GM12875 (cell line): ENCODE measurements around the gene HRG.

Experiments used
- H3K4me3 ChIP-seq: one replicate; pipeline ENCODE4 v1.5.1; 2011; ENCODE audit warnings: low read depth, low read length, control low read depth
- TF ChIP-seq, protein P1 (sequence below): IDR thresholded peaks from 2 replicates; pipeline ENCODE4 v1.5.1; 2011; ENCODE audit warnings: low read depth, mild to moderate bottlenecking, control low read depth, inconsistent platforms, low read length, moderate library complexity, borderline replicate concordance; ENCODE audit not compliant: insufficient read depth

Gene HRG

DNA sequence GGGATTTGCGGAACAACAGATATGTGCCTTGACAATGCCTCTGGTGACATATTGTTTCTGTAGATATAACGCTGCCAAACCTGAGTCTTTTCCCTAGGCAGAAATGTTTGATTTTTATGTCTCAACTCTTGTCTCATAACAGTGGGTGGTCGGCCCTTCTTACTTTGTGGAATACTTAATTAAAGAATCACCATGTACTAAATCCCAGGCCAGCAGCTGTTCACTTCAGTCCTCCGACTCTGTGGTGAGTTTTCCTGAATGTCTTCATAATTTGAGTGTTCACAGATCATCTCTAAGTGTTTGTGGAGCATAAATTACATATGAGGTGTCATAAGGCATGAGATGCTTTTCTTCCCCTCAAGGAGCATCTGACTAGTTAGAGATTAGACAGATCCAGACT is 19.7 kb upstream of the HRG start:
- no peak overlapping the region for H3K4me3 ChIP-seq
- TF ChIP-seq, protein P1, sequence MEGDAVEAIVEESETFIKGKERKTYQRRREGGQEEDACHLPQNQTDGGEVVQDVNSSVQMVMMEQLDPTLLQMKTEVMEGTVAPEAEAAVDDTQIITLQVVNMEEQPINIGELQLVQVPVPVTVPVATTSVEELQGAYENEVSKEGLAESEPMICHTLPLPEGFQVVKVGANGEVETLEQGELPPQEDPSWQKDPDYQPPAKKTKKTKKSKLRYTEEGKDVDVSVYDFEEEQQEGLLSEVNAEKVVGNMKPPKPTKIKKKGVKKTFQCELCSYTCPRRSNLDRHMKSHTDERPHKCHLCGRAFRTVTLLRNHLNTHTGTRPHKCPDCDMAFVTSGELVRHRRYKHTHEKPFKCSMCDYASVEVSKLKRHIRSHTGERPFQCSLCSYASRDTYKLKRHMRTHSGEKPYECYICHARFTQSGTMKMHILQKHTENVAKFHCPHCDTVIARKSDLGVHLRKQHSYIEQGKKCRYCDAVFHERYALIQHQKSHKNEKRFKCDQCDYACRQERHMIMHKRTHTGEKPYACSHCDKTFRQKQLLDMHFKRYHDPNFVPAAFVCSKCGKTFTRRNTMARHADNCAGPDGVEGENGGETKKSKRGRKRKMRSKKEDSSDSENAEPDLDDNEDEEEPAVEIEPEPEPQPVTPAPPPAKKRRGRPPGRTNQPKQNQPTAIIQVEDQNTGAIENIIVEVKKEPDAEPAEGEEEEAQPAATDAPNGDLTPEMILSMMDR: no peak

GRCh38 chr3:186646841-186647240 is 19.0 kb upstream of the HRG start:
- TF ChIP-seq, protein P1: no peak
- no peak overlapping the region for H3K4me3 ChIP-seq

DNA sequence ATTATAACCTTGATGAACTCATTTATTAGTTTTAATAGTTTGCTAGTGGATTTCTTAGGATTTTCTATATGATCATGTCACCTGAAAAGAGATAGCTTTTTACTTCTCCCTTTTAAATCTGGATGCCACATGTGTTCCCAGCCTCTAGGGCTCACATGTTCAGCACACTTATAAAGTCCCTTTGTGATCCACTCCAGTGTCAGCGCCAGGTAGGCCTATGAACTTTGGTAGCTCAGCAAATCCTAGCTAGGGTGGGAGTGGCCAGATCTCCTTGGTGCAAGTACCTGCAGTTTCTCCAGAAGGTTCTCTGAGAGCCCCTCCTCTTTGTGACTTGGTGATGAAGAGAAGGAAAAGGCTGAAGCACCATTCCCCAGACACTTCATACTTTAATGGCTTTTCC is 17.0 kb upstream of the HRG start:
- TF ChIP-seq, protein P1: no peak
- H3K4me3 ChIP-seq: no peak overlapping the region

DNA sequence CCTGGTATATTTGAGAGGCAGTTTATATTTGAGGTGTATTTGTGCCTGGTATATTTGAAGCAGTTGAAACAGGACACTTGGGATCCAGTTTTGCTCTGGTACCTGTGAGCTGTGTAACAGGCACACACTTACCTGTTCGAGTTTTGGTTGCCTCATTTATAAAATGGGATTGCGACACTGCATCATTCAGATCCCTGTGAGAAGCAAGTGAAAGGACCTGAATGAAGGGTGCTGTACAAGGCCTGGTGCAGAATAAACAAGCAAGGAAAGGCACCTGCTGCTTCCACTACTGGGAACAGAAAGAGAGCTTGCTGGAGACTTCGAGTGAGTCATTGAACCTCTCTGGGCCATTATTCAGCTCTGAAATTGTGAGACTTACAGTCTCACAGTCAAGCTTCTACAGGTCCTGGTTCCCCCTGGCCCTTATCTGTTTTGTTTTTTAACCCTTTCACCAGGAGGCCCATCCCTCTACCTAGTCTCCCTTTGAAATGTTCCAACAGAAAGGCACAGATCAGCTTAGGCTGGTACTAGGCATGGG is 14.1 kb upstream of the HRG start:
- no peak overlapping the region for H3K4me3 ChIP-seq
- TF ChIP-seq, protein P1: no peak

- TF ChIP-seq, protein P1: no peak
- H3K4me3 ChIP-seq: no peak overlapping the region
These were observed 12.6 kb upstream of the HRG start for GRCh38 chr3:186653080-186653707.

GRCh38 chr3:186653984-186654383 is 11.8 kb upstream of the HRG start:
- H3K4me3 ChIP-seq: no peak overlapping the region
- TF ChIP-seq, protein P1: no peak
